ENCODE measurements around the gene PRX.

- TF ChIP-seq EP300 (IDR thresholded peaks at IDR 0.05): no peak
- TF ChIP-seq, protein P1, sequence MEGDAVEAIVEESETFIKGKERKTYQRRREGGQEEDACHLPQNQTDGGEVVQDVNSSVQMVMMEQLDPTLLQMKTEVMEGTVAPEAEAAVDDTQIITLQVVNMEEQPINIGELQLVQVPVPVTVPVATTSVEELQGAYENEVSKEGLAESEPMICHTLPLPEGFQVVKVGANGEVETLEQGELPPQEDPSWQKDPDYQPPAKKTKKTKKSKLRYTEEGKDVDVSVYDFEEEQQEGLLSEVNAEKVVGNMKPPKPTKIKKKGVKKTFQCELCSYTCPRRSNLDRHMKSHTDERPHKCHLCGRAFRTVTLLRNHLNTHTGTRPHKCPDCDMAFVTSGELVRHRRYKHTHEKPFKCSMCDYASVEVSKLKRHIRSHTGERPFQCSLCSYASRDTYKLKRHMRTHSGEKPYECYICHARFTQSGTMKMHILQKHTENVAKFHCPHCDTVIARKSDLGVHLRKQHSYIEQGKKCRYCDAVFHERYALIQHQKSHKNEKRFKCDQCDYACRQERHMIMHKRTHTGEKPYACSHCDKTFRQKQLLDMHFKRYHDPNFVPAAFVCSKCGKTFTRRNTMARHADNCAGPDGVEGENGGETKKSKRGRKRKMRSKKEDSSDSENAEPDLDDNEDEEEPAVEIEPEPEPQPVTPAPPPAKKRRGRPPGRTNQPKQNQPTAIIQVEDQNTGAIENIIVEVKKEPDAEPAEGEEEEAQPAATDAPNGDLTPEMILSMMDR (IDR thresholded peaks at IDR 0.05): no peak
- no peak for TF ChIP-seq POLR2A (IDR thresholded peaks at IDR 0.05)
These were observed 6.0 kb upstream of the PRX start for GRCh38 chr19:40419066-40419612.
